Thoracic aorta endothelial cell (primary cell): ENCODE results near the gene NACC2. TPM values are rescaled to one million over a fixed set of nuclear protein-coding genes. Genes with fewer than 3 reads are reported as not detected.

ENCODE experiments used
- total RNA-seq: library from RNA; depleted of rRNA; stranded (reverse); fragments of >200 nt; gene quantifications from 2 replicates; pipeline ENCODE4 v1.2.3, GENCODE V29; 2012

Gene NACC2, protein sequence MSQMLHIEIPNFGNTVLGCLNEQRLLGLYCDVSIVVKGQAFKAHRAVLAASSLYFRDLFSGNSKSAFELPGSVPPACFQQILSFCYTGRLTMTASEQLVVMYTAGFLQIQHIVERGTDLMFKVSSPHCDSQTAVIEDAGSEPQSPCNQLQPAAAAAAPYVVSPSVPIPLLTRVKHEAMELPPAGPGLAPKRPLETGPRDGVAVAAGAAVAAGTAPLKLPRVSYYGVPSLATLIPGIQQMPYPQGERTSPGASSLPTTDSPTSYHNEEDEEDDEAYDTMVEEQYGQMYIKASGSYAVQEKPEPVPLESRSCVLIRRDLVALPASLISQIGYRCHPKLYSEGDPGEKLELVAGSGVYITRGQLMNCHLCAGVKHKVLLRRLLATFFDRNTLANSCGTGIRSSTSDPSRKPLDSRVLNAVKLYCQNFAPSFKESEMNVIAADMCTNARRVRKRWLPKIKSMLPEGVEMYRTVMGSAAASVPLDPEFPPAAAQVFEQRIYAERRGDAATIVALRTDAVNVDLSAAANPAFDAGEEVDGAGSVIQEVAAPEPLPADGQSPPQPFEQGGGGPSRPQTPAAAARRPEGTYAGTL
- 28.7 and 30.8 TPM in 2 replicates for total RNA-seq

GRCh38 chr9:136095070-136096058 is at the start of gene NACC2:
TSS of gene NACC2 (minus strand) at chr9:136095289. CDS start at chr9:136050521, 44,768 bp downstream.

GRCh38 chr9:136118320-136119060 is 23.4 kb upstream of the NACC2 start, which contains the start of gene TMEM250:
TSS of gene TMEM250 (minus strand) at chr9:136118875. CDS start at chr9:136116900, 1,975 bp downstream.

DNA sequence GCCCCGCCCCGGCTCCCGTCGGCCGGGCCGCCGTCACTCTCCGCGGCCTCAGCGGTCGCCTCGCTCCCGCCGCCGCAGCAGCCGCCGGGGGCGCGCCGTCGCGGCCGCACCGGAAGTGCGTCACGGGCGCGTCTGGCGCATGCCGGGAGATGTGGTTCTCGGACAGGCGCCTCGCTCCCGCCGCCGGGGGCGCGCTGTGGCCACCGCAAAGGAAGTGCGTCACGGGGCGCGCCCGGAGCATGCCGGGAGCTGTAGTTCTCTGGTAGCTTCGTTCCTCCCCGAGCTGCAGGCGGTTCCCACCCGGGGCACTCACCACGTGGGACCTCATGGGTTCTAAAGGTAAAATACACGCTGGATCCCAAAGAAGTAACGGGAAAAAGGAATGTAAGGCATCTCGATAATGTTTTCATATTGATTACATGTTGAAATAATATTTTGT is 133.8 kb downstream of the NACC2 start, which contains the start of gene UBAC1:
TSS of gene UBAC1 (minus strand) at position 97 of the 439 bp plus-strand sequence. CDS start 211 bp downstream, outside the sequence.

Other genes with a start within 250 kb of the NACC2 start
- gene CAMSAP1, start 187.7 kb downstream of the NACC2 start, total RNA-seq = 28.9 and 32.6 TPM in 2 replicates
- 32.8 and 32.9 TPM in 2 replicates for gene UBAC1, start 133.9 kb downstream of the NACC2 start, total RNA-seq
- 37.8 and 47.4 TPM in 2 replicates for gene TMEM250, start 23.6 kb upstream of the NACC2 start, total RNA-seq
- gene LHX3, start 109.8 kb upstream of the NACC2 start, total RNA-seq = not detected in 2 replicates
- 14.4 and 23.5 TPM in 2 replicates for gene QSOX2, start 150.5 kb upstream of the NACC2 start, total RNA-seq
- gene CCDC187, start 208.8 kb upstream of the NACC2 start, total RNA-seq = not detected in 2 replicates
- gene GPSM1, start 232.2 kb upstream of the NACC2 start, total RNA-seq = 22.3 and 29.4 TPM in 2 replicates